Measurements from ENCODE around the gene STRIP2. TPM values are rescaled to one million over a fixed set of nuclear protein-coding genes. Genes with fewer than 3 reads are reported as not detected.
"Not testable (repeated sequence)": the region's sequence is repeated elsewhere in the genome, so short reads cannot be mapped to it uniquely, and the experiment has no call there.

Gene STRIP2
- total and polyA plus RNA-seq, 7 experiments from 2014 or later = 0.14 to 21.4 (median 0.27) TPM; not detected in 3

GRCh38 chr7:129438839-129439651 is 4.8 kb downstream of the STRIP2 start:
- intact Hi-C loops (cut with micrococcal nuclease) = no loop called here
- H3K4me3 Mint-ChIP-seq = peak overlapping the region in 1 of 10 donors; percentile 76
- DNase-seq (peak in 1 of 9 donors; percentile 61), ATAC-seq (no peak)
- H3K4me3 ChIP-seq (ENCODE audit: low read length) = no peak overlapping the region
- CTCF ChIA-PET = no interaction called here
- H3K27ac ChIP-seq (ENCODE audit: low read depth, low read length) = no peak overlapping the region
- H3K36me3 Mint-ChIP-seq = peaks cover 0 to 13% (median 0%) of the 10 kb centered on the region in 5 donors
- POLR2A ChIA-PET = no interaction called here
- peaks cover 4 to 6% of the 10 kb centered on the region in 2 donors for H3K27me3 ChIP-seq (ENCODE audit: control insufficient read depth in 2 of 2, insufficient read depth in 2 of 2, low read length in 2 of 2)
- no peaks in the 10 kb centered on the region for H3K36me3 ChIP-seq (ENCODE audit: control insufficient read depth in 2 of 3, insufficient read depth in 3 of 3, low read length in 3 of 3)
- no peaks in the 10 kb centered on the region for H3K9me3 ChIP-seq (ENCODE audit: control insufficient read depth in 2 of 3, low read length in 3 of 3)
- peaks cover 0 to 25% (median 22%) of the 10 kb centered on the region in 5 donors for H3K27me3 Mint-ChIP-seq
- H3K4me1 Mint-ChIP-seq = peaks cover 4 to 56% (median 6%) of the 10 kb centered on the region in 7 donors
- H3K9me3 Mint-ChIP-seq = no peaks in the 10 kb centered on the region
- peak overlapping the region in 1 of 9 donors; percentile 75 for H3K27ac Mint-ChIP-seq
- H3K4me1 ChIP-seq (ENCODE audit: control insufficient read depth in 2 of 2, insufficient read depth in 2 of 2, low read length in 2 of 2) = peaks cover 6% of the 10 kb centered on the region in 2 donors

- peaks cover 4% of the 10 kb centered on the region in 2 donors for H3K27me3 ChIP-seq (ENCODE audit: control insufficient read depth in 2 of 2, insufficient read depth in 2 of 2, low read length in 2 of 2)
- H3K4me3 ChIP-seq (ENCODE audit: low read length) = no peak overlapping the region
- Mint-ChIP-seq H3K4me1 (peaks cover 2 to 54% (median 4%) of the 10 kb centered on the region in 7 donors), H3K36me3 (peaks cover 0 to 20% (median 0%) of the 10 kb centered on the region in 5 donors), H3K4me3 (peak overlapping the region in 1 of 10 donors; percentile 24), H3K27me3 (peaks cover 0 to 23% (median 20%) of the 10 kb centered on the region in 5 donors), H3K9me3 (no peaks in the 10 kb centered on the region), H3K27ac (peak overlapping the region in 1 of 9 donors; percentile 58)
- ATAC-seq = no peak
- H3K36me3 ChIP-seq (ENCODE audit: control insufficient read depth in 2 of 3, insufficient read depth in 3 of 3, low read length in 3 of 3) = no peaks in the 10 kb centered on the region
- no peak overlapping the region for H3K27ac ChIP-seq (ENCODE audit: low read depth, low read length)
- peaks cover 2 to 3% of the 10 kb centered on the region in 2 donors for H3K4me1 ChIP-seq (ENCODE audit: control insufficient read depth in 2 of 2, insufficient read depth in 2 of 2, low read length in 2 of 2)
- intact Hi-C loops (cut with micrococcal nuclease) = no loop called here
- no peak for DNase-seq
- POLR2A ChIA-PET = no interaction called here
- no peaks in the 10 kb centered on the region for H3K9me3 ChIP-seq (ENCODE audit: control insufficient read depth in 2 of 3, low read length in 3 of 3)
- CTCF ChIA-PET = interaction anchor here (0.5 to 1.1 kb wide), 3 partner anchors 10 to 222 kb away, joined by 3 to 4 read pairs (median 3); no protein-coding TSS in a partner anchor
These were observed 5.9 kb downstream of the STRIP2 start for GRCh38 chr7:129439963-129440625.

- Mint-ChIP-seq H3K27ac (no peak overlapping the region), H3K4me3 (no peak overlapping the region), H3K4me1 (peaks cover 0 to 32% (median 0%) of the 10 kb centered on the region in 7 donors), H3K27me3 (peaks cover 0 to 5% (median 3%) of the 10 kb centered on the region in 5 donors), H3K9me3 (peaks cover 0 to 5% (median under 1%) of the 10 kb centered on the region in 11 donors), H3K36me3 (peaks cover 1 to 46% (median 2%) of the 10 kb centered on the region in 5 donors)
- H3K4me3 ChIP-seq (ENCODE audit: low read length) = no peak overlapping the region
- no peak overlapping the region for H3K27ac ChIP-seq (ENCODE audit: low read depth, low read length)
- no peaks in the 10 kb centered on the region for H3K27me3 ChIP-seq (ENCODE audit: control insufficient read depth in 2 of 2, insufficient read depth in 2 of 2, low read length in 2 of 2)
- H3K9me3 ChIP-seq (ENCODE audit: control insufficient read depth in 2 of 3, low read length in 3 of 3) = no peaks in the 10 kb centered on the region
- DNase-seq (no peak), ATAC-seq (no peak)
- POLR2A ChIA-PET = interaction anchor here (0.6 kb wide), 1 partner anchor 222 kb away, joined by 4 read pairs; no protein-coding TSS in a partner anchor
- CTCF ChIA-PET = interaction anchor here (0.9 kb wide), 1 partner anchor 9 kb away, joined by 4 read pairs; the partner anchor contains the start of gene STRIP2
- intact Hi-C loops (cut with micrococcal nuclease) = no loop called here
- no peaks in the 10 kb centered on the region for H3K36me3 ChIP-seq (ENCODE audit: control insufficient read depth in 2 of 3, insufficient read depth in 3 of 3, low read length in 3 of 3)
- no peaks in the 10 kb centered on the region for H3K4me1 ChIP-seq (ENCODE audit: control insufficient read depth in 2 of 2, insufficient read depth in 2 of 2, low read length in 2 of 2)
These were observed 9.4 kb downstream of the STRIP2 start for GRCh38 chr7:129443612-129444011.

- ATAC-seq; intact Hi-C loops (cut with micrococcal nuclease); H3K4me1 ChIP-seq (ENCODE audit: control insufficient read depth in 2 of 2, insufficient read depth in 2 of 2, low read length in 2 of 2); H3K27ac Mint-ChIP-seq; H3K27me3 Mint-ChIP-seq; DNase-seq; H3K27me3 ChIP-seq (ENCODE audit: control insufficient read depth in 2 of 2, insufficient read depth in 2 of 2, low read length in 2 of 2); CTCF ChIA-PET; H3K4me3 ChIP-seq (ENCODE audit: low read length); H3K27ac ChIP-seq (ENCODE audit: low read depth, low read length); H3K4me3 Mint-ChIP-seq; POLR2A ChIA-PET; H3K36me3 ChIP-seq (ENCODE audit: control insufficient read depth in 2 of 3, insufficient read depth in 3 of 3, low read length in 3 of 3); H3K9me3 ChIP-seq (ENCODE audit: control insufficient read depth in 2 of 3, low read length in 3 of 3): not testable (repeated sequence)
- H3K9me3 Mint-ChIP-seq = peaks cover 0 to 12% (median 7%) of the 10 kb centered on the region in 11 donors
- H3K36me3 Mint-ChIP-seq = peaks cover 7 to 56% (median 9%) of the 10 kb centered on the region in 5 donors
- H3K4me1 Mint-ChIP-seq = peaks cover 0 to 23% (median 0%) of the 10 kb centered on the region in 7 donors
These were observed 10.5 kb downstream of the STRIP2 start for GRCh38 chr7:129444776-129445175.

GRCh38 chr7:129446925-129447324 is 12.7 kb downstream of the STRIP2 start:
- H3K9me3 ChIP-seq (ENCODE audit: control insufficient read depth in 2 of 3, low read length in 3 of 3); H3K27me3 Mint-ChIP-seq; H3K36me3 ChIP-seq (ENCODE audit: control insufficient read depth in 2 of 3, insufficient read depth in 3 of 3, low read length in 3 of 3); H3K4me3 Mint-ChIP-seq; DNase-seq; H3K27ac ChIP-seq (ENCODE audit: low read depth, low read length); intact Hi-C loops (cut with micrococcal nuclease); H3K27me3 ChIP-seq (ENCODE audit: control insufficient read depth in 2 of 2, insufficient read depth in 2 of 2, low read length in 2 of 2); H3K4me3 ChIP-seq (ENCODE audit: low read length); H3K27ac Mint-ChIP-seq; H3K4me1 ChIP-seq (ENCODE audit: control insufficient read depth in 2 of 2, insufficient read depth in 2 of 2, low read length in 2 of 2); ATAC-seq; CTCF ChIA-PET; POLR2A ChIA-PET; H3K4me1 Mint-ChIP-seq: not testable (repeated sequence)
- Mint-ChIP-seq H3K9me3 (peaks cover 0 to 12% (median 7%) of the 10 kb centered on the region in 11 donors), H3K36me3 (peaks cover 7 to 49% (median 9%) of the 10 kb centered on the region in 5 donors)

- H3K27me3 ChIP-seq (ENCODE audit: control insufficient read depth in 2 of 2, insufficient read depth in 2 of 2, low read length in 2 of 2); CTCF ChIA-PET; intact Hi-C loops (cut with micrococcal nuclease); ATAC-seq; H3K27ac ChIP-seq (ENCODE audit: low read depth, low read length); H3K36me3 ChIP-seq (ENCODE audit: control insufficient read depth in 2 of 3, insufficient read depth in 3 of 3, low read length in 3 of 3); H3K27me3 Mint-ChIP-seq; H3K9me3 ChIP-seq (ENCODE audit: control insufficient read depth in 2 of 3, low read length in 3 of 3); H3K4me3 Mint-ChIP-seq; H3K4me3 ChIP-seq (ENCODE audit: low read length); DNase-seq; H3K4me1 Mint-ChIP-seq; H3K4me1 ChIP-seq (ENCODE audit: control insufficient read depth in 2 of 2, insufficient read depth in 2 of 2, low read length in 2 of 2); H3K27ac Mint-ChIP-seq; POLR2A ChIA-PET: not testable (repeated sequence)
- H3K36me3 Mint-ChIP-seq = peaks cover 7 to 49% (median 9%) of the 10 kb centered on the region in 5 donors
- H3K9me3 Mint-ChIP-seq = peaks cover 0 to 12% (median 7%) of the 10 kb centered on the region in 11 donors
These were observed 13.2 kb downstream of the STRIP2 start for GRCh38 chr7:129447445-129447844.
